Activated T-cell treated with anti-CD3 and anti-CD28 coated beads, Interleukin-2, amount 50 U/mL, for 72 hours (primary cell): ENCODE data around the gene RAB40AL. TPM values are rescaled to one million over a fixed set of nuclear protein-coding genes. Genes with fewer than 3 reads are reported as not detected.

Experiments used
- total RNA-seq, 2 donors: library from RNA; stranded (reverse); gene quantifications; one replicate each; pipeline ENCODE4 v1.2.3, GENCODE V29; 2022

The RAB40AL gene
- total RNA-seq, 2 donors from 2014 or later: 0.24 TPM; not detected in 1

Other genes with a start within 250 kb of the RAB40AL start
- gene GPRASP2, start 224.8 kb upstream of the RAB40AL start, total RNA-seq: 1 to 10 TPM in 1 of 2 donors, under 1 TPM in 1; 0.60 to 1.4 TPM
- gene GPRASP3, start 216.5 kb upstream of the RAB40AL start, total RNA-seq: 1 to 10 TPM; 2.4 to 3.1 TPM
- under 1 TPM; 0.29 to 0.39 TPM for gene BEX1, start 126.9 kb downstream of the RAB40AL start, total RNA-seq
- gene NXF3, start 155.9 kb downstream of the RAB40AL start, total RNA-seq: under 1 TPM in 1 of 2 donors, not detected in 1; 0.12 TPM